ENCODE data around the gene INTS4.

- TF ChIP-seq EZH2 (IDR thresholded peaks at IDR 0.05; ENCODE audit: borderline replicate concordance, insufficient read depth, low read depth, low read length, poor library complexity, severe bottlenecking) (no peak), CTCF (IDR thresholded peaks at IDR 0.05) (no peak)
Measured at GRCh38 chr11:77873345-77873744, 121.1 kb downstream of the INTS4 start.

Data from B cell (primary cell).